CD14-positive monocyte (primary cell): Measurements from ENCODE around the gene POLR2F. TPM values are rescaled to one million over a fixed set of nuclear protein-coding genes. Genes with fewer than 3 reads are reported as not detected.

Experiments
- DNase-seq, 3 donors: peaks; one replicate each; pipeline ENCODE4 v3.0.0-alpha.2; 2011 to 2022
- H2AFZ ChIP-seq: 2 replicates; pipeline ENCODE4 v1.6.0; 2012; ENCODE audit warnings: mild to moderate bottlenecking, low read depth, low read length, inconsistent platforms; ENCODE audit not compliant: insufficient read depth, poor library complexity, severe bottlenecking
- H3K27ac ChIP-seq, 2 donors: 1 replicate in 1 of 2; 2 replicates in 1 of 2; pipeline ENCODE4 v1.5.1; 2012 to 2013; ENCODE audit warnings: low read length in 2 of 2, control low read depth in 1 of 2, inconsistent platforms in 1 of 2, low read depth in 1 of 2, mild to moderate bottlenecking in 1 of 2
- H3K27me3 ChIP-seq, 2 donors: one replicate each; pipeline versions ENCODE4 v1.6.0 to v1.6.1; 2011 to 2013; ENCODE audit warnings: low read length in 2 of 2; ENCODE audit not compliant: control insufficient read depth in 2 of 2, insufficient read depth in 2 of 2
- H3K36me3 ChIP-seq, 2 donors: replicated peaks in 1 of 2; 1 replicate in 1 of 2; 2 replicates in 1 of 2; pipeline versions ENCODE4 v1.5.1 to v1.6.1; 2012 to 2013; ENCODE audit warnings: low read length in 2 of 2, control low read depth in 1 of 2, inconsistent platforms in 1 of 2, mild to moderate bottlenecking in 1 of 2; ENCODE audit not compliant: insufficient read depth in 2 of 2, control insufficient read depth in 1 of 2
- H3K4me1 ChIP-seq, 2 donors: 1 replicate in 1 of 2; 2 replicates in 1 of 2; pipeline versions ENCODE4 v1.5.1 to v1.6.1; 2012 to 2013; ENCODE audit warnings: low read length in 2 of 2, control low read depth in 1 of 2, inconsistent platforms in 1 of 2, mild to moderate bottlenecking in 1 of 2, moderate library complexity in 1 of 2; ENCODE audit not compliant: insufficient read depth in 2 of 2, control insufficient read depth in 1 of 2
- H3K4me2 ChIP-seq: replicated peaks from 2 replicates; pipeline ENCODE3; 2012; ENCODE audit warnings: low read length, moderate library complexity, mild to moderate bottlenecking; ENCODE audit not compliant: poor library complexity, severe bottlenecking; ENCODE audit errors: extremely low read depth
- H3K4me3 ChIP-seq, 3 experiments: fragments of 200-600 bp in 1 of 3; sonication (generic) in 1 of 3; replicated peaks in 1 of 3; 1 replicate in 2 of 3; 2 replicates in 1 of 3; pipeline ENCODE4 v1.5.1; 2011 to 2013; ENCODE audit warnings: low read length in 3 of 3, mild to moderate bottlenecking in 3 of 3, control low read depth in 2 of 3, low read depth in 2 of 3, inconsistent platforms in 1 of 3, moderate library complexity in 1 of 3
- H3K79me2 ChIP-seq: 2 replicates; pipeline ENCODE4 v1.6.0; 2012; ENCODE audit warnings: mild to moderate bottlenecking, control low read depth, inconsistent platforms, low read length, moderate library complexity; ENCODE audit not compliant: insufficient read depth
- H3K9ac ChIP-seq: 2 replicates; pipeline ENCODE4 v1.6.0; 2017; ENCODE audit warnings: low read length, mild to moderate bottlenecking; ENCODE audit not compliant: insufficient read depth, poor library complexity, severe bottlenecking
- H3K9me3 ChIP-seq, 2 donors: replicated peaks in 1 of 2; 1 replicate in 1 of 2; 2 replicates in 1 of 2; pipeline versions ENCODE4 v1.5.1 to v1.6.1; 2012 to 2013; ENCODE audit warnings: low read length in 2 of 2, control low read depth in 1 of 2; ENCODE audit not compliant: control insufficient read depth in 1 of 2, insufficient read depth in 1 of 2
- H4K20me1 ChIP-seq: 2 replicates; pipeline ENCODE4 v1.6.0; 2012; ENCODE audit warnings: mild to moderate bottlenecking, low read length, control low read depth, moderate library complexity; ENCODE audit not compliant: insufficient read depth
- H3K27ac Mint-ChIP-seq, 7 donors: one replicate each; pipeline ENCODE4 v1.8.0; 2020; ENCODE audit warnings: mild to moderate bottlenecking in 7 of 7, mixed read lengths in 7 of 7, moderate library complexity in 6 of 7, inconsistent platforms in 2 of 7
- H3K27me3 Mint-ChIP-seq, 3 donors: one replicate each; pipeline ENCODE4 v1.8.0; 2021 to 2022; ENCODE audit warnings: low read depth in 3 of 3, mild to moderate bottlenecking in 3 of 3, mixed read lengths in 3 of 3, moderate library complexity in 3 of 3, inconsistent platforms in 1 of 3
- H3K36me3 Mint-ChIP-seq, 2 donors: one replicate each; pipeline ENCODE4 v1.8.0; 2020; ENCODE audit warnings: mixed read lengths in 2 of 2, inconsistent platforms in 1 of 2, mild to moderate bottlenecking in 1 of 2
- H3K4me1 Mint-ChIP-seq: one replicate; pipeline ENCODE4 v1.8.0; 2020; ENCODE audit warnings: mild to moderate bottlenecking, mixed read lengths
- H3K4me3 Mint-ChIP-seq, 2 donors: one replicate each; pipeline ENCODE4 v1.8.0; 2020; ENCODE audit warnings: mild to moderate bottlenecking in 2 of 2, mixed read lengths in 2 of 2, moderate library complexity in 1 of 2
- H3K9me3 Mint-ChIP-seq, 7 donors: one replicate each; pipeline ENCODE4 v1.8.0; 2020 to 2022; ENCODE audit warnings: mixed read lengths in 7 of 7, mild to moderate bottlenecking in 6 of 7, moderate library complexity in 6 of 7, inconsistent platforms in 2 of 7
- CTCF ChIP-seq: fragments of 200-600 bp; IDR thresholded peaks from one replicate; pipeline ENCODE4 v1.8.0; 2022; ENCODE audit warnings: antibody characterized with exemption, mild to moderate bottlenecking
- WGBS: methylation state at CpG from one replicate; pipeline ENCODE4 v1.1.5; 2013; ENCODE audit warnings: missing lambda C conversion rate; ENCODE audit not compliant: insufficient coverage; 5-methylcytosine and 5-hydroxymethylcytosine counted together
- intact Hi-C, 2 donors: fragments of 100-400 bp; cut with micrococcal nuclease; formaldehyde crosslinking; loops; one replicate each; pipeline versions ENCODE4 v1.15.0 to v1.15.1; 2023
- polyA plus RNA-seq, 3 donors: library from polyadenylated mRNA; depleted of rRNA in 1 of 3; unstranded in 2 of 3; stranded (reverse) in 1 of 3; fragments of 300-500 nt in 2 of 3; fragments of >200 nt in 1 of 3; fragmentation: Illumina TruSeq in 2 of 3; gene quantifications; 1 replicate in 2 of 3; 2 replicates in 1 of 3; pipeline ENCODE4 v1.2.3, GENCODE V29; 2012 to 2021

The POLR2F gene
- polyA plus RNA-seq, 3 donors = 45.4 to 182 (median 143) TPM

GRCh38 chr22:37985050-37985585 lies 31.6 kb downstream of the POLR2F start:
- Mint-ChIP-seq H3K27ac (no peak overlapping the region), H3K27me3 (peaks cover 0 to 2% (median 0%) of the 10 kb centered on the region in 3 donors), H3K9me3 (peaks cover 0 to 1% (median 0%) of the 10 kb centered on the region in 7 donors), H3K36me3 (peaks cover 3 to 4% of the 10 kb centered on the region in 2 donors), H3K4me3 (no peak overlapping the region), H3K4me1 (peaks cover 9% of the 10 kb centered on the region)
- H3K9me3 ChIP-seq = no peaks in the 10 kb centered on the region
- H3K36me3 ChIP-seq = no peaks in the 10 kb centered on the region
- intact Hi-C loops = no loop called here
- no peaks in the 10 kb centered on the region for H3K79me2 ChIP-seq
- no peaks in the 10 kb centered on the region for H3K27me3 ChIP-seq
- DNase-seq = no peak
- H3K9ac ChIP-seq = no peak overlapping the region
- H3K4me3 ChIP-seq = no peak overlapping the region
- no peak overlapping the region for H3K4me2 ChIP-seq
- no peaks in the 10 kb centered on the region for H3K4me1 ChIP-seq
- no peaks in the 10 kb centered on the region for H4K20me1 ChIP-seq
- H3K27ac ChIP-seq = no peak overlapping the region
- TF ChIP-seq CTCF = no peak
- H2AFZ ChIP-seq = no peak overlapping the region
- WGBS = 93% methylated on average over 3 of the region's 9 CpGs

DNA sequence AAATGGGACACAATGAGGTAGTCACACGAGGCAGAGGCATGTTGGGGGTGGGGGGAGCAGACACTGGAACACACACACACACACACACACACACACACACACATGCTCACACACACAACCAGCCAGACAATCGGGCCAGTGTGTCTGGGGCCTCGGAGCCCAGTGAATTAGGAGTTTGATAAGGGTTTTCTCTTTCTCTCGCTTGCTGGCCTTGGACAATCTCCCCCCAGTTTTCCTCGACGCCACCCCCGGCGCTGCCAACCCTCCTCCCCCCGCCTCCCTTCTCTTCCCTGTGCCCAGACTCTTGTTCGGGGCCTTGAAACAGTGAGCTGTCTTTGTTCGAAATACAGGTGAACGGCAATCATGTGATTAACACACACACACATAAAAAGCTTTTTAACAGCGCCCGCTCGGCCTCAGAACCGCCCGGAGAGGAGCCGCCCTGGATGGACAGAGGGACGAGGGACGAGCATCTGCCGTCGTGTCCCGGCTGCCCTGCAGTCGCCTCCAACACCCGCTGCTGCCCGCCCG lies 32.3 kb downstream of the POLR2F start:
- H3K4me3 ChIP-seq = no peak overlapping the region
- no peaks in the 10 kb centered on the region for H3K4me1 ChIP-seq
- no peaks in the 10 kb centered on the region for H3K79me2 ChIP-seq
- H3K9ac ChIP-seq = no peak overlapping the region
- Mint-ChIP-seq H3K4me3 (no peak overlapping the region), H3K27ac (peak overlapping the region in 1 of 7 donors; percentile 4), H3K9me3 (peaks cover 0 to 1% (median 0%) of the 10 kb centered on the region in 7 donors), H3K27me3 (peaks cover 0 to 2% (median 0%) of the 10 kb centered on the region in 3 donors), H3K4me1 (peaks cover 9% of the 10 kb centered on the region), H3K36me3 (no peaks in the 10 kb centered on the region)
- intact Hi-C loops = no loop called here
- WGBS = 88% methylated on average over 21 of the region's 27 CpGs
- H3K27ac ChIP-seq = no peak overlapping the region
- H4K20me1 ChIP-seq = no peaks in the 10 kb centered on the region
- H3K36me3 ChIP-seq = no peaks in the 10 kb centered on the region
- DNase-seq = no peak
- TF ChIP-seq CTCF = no peak
- H3K27me3 ChIP-seq = no peaks in the 10 kb centered on the region
- no peak overlapping the region for H2AFZ ChIP-seq
- no peaks in the 10 kb centered on the region for H3K9me3 ChIP-seq
- H3K4me2 ChIP-seq = no peak overlapping the region
